Activated CD4-positive, CD25-positive, alpha-beta regulatory T cell treated with anti-CD3 and anti-CD28 coated beads, Interleukin-2, amount 50 U/mL, for 16 hours (primary cell): ENCODE measurements around the gene PSMD8.
A peak's percentile ranks its signal among the peaks of the same experiment; 100 is the strongest.
"Not testable (repeated sequence)": the region's sequence is repeated elsewhere in the genome, so short reads cannot be mapped to it uniquely, and the experiment has no call there.

Experiments
- DNase-seq: peaks from one replicate; pipeline ENCODE4 v3.0.0-alpha.2; 2020; ENCODE audit warnings: low read depth, low spot score

PSMD8 gene

GRCh38 chr19:38410407-38410806 lies 36.0 kb downstream of the PSMD8 start:
- DNase-seq = not testable (repeated sequence)

- DNase-seq = no peak
Observed at GRCh38 chr19:38411041-38411712, 36.8 kb downstream of the PSMD8 start.

GRCh38 chr19:38411898-38412297 lies 37.5 kb downstream of the PSMD8 start:
- DNase-seq = not testable (repeated sequence)

- DNase-seq = no peak
Observed at GRCh38 chr19:38412491-38412890, 38.1 kb downstream of the PSMD8 start.

- DNase-seq = no peak
Observed at GRCh38 chr19:38412961-38413360, 38.6 kb downstream of the PSMD8 start.

GRCh38 chr19:38413416-38413815 lies 39.0 kb downstream of the PSMD8 start:
- no peak for DNase-seq

- DNase-seq = no peak
Observed at GRCh38 chr19:38417146-38417543, 42.8 kb downstream of the PSMD8 start.

- no peak for DNase-seq
Observed at GRCh38 chr19:38417544-38418506, 43.5 kb downstream of the PSMD8 start.

- DNase-seq = no peak
Observed at GRCh38 chr19:38420935-38421334, 46.6 kb downstream of the PSMD8 start.

- DNase-seq = no peak
Observed at GRCh38 chr19:38421856-38422255, 47.5 kb downstream of the PSMD8 start.

GRCh38 chr19:38422438-38422837 lies 48.1 kb downstream of the PSMD8 start:
- DNase-seq = no peak

GRCh38 chr19:38424272-38424671 lies 49.9 kb downstream of the PSMD8 start:
- no peak for DNase-seq

GRCh38 chr19:38425222-38425809 lies 50.9 kb downstream of the PSMD8 start:
- DNase-seq = no peak

- peak; percentile 43 for DNase-seq
Observed at GRCh38 chr19:38425810-38426466, 51.6 kb downstream of the PSMD8 start, which contains the start of gene RASGRP4. Gene RASGRP4, minus strand, starts transcription at chr19:38426219. Its CDS starts 128 bp downstream, at chr19:38426091.

- DNase-seq = peak; percentile 38
Observed at GRCh38 chr19:38427035-38427677, 52.8 kb downstream of the PSMD8 start.

- DNase-seq = no peak
Observed at GRCh38 chr19:38429055-38429810, 54.9 kb downstream of the PSMD8 start.

GRCh38 chr19:38429811-38430156 lies 55.4 kb downstream of the PSMD8 start:
- no peak for DNase-seq

GRCh38 chr19:38430931-38431330 lies 56.6 kb downstream of the PSMD8 start:
- no peak for DNase-seq

- peak; percentile 34 for DNase-seq
Observed at GRCh38 chr19:38433268-38433733, 58.9 kb downstream of the PSMD8 start, which contains the start of gene RYR1. Gene RYR1, plus strand, starts transcription at chr19:38433691. Its CDS starts 139 bp downstream, at chr19:38433830.
